SK-N-MC (cell line): Measurements from ENCODE around the gene SLAMF9.

ENCODE experiments used
- EZH2 ChIP-seq: fragments of 200-600 bp; sonication (generic); IDR thresholded peaks from one replicate; pipeline ENCODE4 v1.6.1; 2017; ENCODE audit warnings: antibody characterized with exemption
- FOXP2 ChIP-seq: optimal IDR thresholded peaks from 2 replicates; pipeline ENCODE3; 2011; ENCODE audit warnings: mild to moderate bottlenecking, moderate library complexity; ENCODE audit not compliant: insufficient read depth; ENCODE audit errors: extremely low read length, control extremely low read depth
- POLR2AphosphoS5 ChIP-seq: IDR thresholded peaks from 2 replicates; pipeline ENCODE4 v1.6.1; 2012; ENCODE audit warnings: mild to moderate bottlenecking, low read depth, low read length, borderline replicate concordance

GRCh38 chr1:159915571-159916241 lies 38.3 kb downstream of the SLAMF9 start:
- TF ChIP-seq EZH2 (no peak), POLR2AphosphoS5 (no peak), FOXP2 (no peak)
